Skeletal muscle cell (primary cell): ENCODE results near the gene NUDT22.
"Not testable (repeated sequence)": the region's sequence is repeated elsewhere in the genome, so short reads cannot be mapped to it uniquely, and the experiment has no call there.

Experiments
- DNase-seq: peaks from one replicate; pipeline ENCODE4 v3.0.0-alpha.2; 2010; ENCODE audit warnings: low read depth
- H3K4me3 ChIP-seq: 2 replicates; pipeline ENCODE4 v1.5.1; 2011; ENCODE audit warnings: low read depth, mild to moderate bottlenecking, control low read depth, low read length, moderate library complexity

Gene NUDT22

GRCh38 chr11:64238999-64239398, 12.9 kb downstream of the NUDT22 start:
- H3K4me3 ChIP-seq: no peak overlapping the region
- no peak for DNase-seq

- peak overlapping the region; percentile 84 for H3K4me3 ChIP-seq
- no peak for DNase-seq
Measured at GRCh38 chr11:64239662-64240434, 13.8 kb downstream of the NUDT22 start.

GRCh38 chr11:64240435-64241240, 14.6 kb downstream of the NUDT22 start, which contains the start of gene FKBP2:
Gene FKBP2 (plus strand): TSS chr11:64241095. CDS start chr11:64242388, 1,293 bp downstream.
- H3K4me3 ChIP-seq: peak within 1 kb of the TSS; percentile 84
- DNase-seq: peak; percentile 89

DNA sequence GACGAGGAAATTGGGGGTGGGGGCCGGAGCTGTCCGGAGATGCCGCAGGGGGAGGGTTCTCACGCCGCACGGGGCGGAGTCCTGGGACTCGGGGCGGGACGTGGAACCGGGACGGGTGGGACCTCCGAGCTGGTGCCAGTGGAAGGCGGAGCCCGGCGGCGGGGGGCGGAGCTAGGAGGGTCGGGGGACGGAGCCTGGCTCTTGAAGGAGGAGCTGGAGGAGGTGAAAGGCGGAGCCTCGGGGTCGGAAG, 15.1 kb downstream of the NUDT22 start:
- peak overlapping the region; percentile 84 for H3K4me3 ChIP-seq
- peak; percentile 95 for DNase-seq

DNA sequence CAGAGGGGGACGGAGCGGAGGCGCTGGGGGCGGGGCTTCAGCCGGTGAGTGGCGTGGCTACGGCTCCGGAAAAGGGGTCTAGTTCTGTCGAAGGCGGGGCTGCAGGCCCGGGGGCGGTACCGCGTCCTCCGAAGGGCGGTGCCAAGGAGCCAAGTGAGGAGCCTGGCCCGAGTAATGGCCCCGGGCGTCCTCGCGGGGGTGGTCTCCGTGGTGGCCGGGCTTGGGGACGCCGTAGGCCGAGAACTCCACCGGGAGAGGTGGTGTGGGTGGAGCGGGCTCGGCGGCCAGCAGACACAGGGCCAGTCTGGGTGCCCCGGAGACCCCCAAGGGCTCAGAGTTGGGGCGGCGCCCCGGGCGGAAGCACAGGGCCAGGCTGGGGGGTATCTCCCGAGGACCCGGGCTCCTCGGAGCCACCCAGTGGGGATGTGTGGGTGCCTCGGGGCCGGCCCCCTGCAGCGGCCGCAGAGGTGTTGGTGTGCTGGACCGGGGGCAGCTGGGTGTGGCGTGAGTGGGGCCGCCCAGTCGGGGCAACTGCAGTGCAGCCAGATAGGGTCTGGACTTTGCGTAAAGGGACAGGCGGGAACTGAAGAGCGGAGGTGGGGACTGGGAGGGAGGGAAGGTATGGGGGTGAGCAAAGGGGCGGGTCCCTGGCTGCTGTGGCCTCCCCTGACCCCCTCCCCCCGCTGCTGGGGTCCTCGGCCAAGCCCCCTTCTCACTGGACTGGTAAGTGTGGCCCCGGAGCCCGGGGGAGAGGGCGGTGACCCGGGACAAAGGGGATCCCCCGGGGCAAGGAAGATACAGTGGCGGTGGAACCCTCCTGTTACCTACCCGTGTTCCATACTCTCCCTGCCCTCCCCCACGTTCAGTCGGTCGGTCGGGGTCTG, 15.7 kb downstream of the NUDT22 start:
- peak overlapping the region; percentile 84 for H3K4me3 ChIP-seq
- DNase-seq: no peak

- H3K4me3 ChIP-seq: peak overlapping the region; percentile 84
- no peak for DNase-seq
Measured at GRCh38 chr11:64243236-64243854, 17.3 kb downstream of the NUDT22 start.

DNA sequence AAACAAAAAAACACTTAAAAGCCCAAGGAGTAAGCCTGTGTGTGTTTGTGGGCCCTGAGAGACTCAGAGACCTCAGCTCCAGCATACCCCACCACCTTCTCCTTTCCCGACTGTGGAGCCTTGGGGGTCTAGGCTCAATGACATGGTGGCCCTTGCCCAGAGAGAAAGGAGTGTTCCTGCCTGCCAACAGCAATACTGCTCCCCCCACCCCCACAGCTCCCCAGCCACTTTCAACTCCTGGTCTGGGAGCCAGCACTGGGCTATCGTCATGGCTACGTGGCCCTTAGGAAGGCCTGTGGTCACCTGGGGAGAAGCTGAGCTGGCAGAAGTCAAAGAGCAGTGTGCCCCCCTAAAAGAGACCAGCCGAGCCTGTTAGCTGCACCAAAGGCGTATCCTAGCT, 18.0 kb downstream of the NUDT22 start:
- no peak for DNase-seq
- H3K4me3 ChIP-seq: peak overlapping the region; percentile 7

- H3K4me3 ChIP-seq: peak overlapping the region; percentile 91
Measured at GRCh38 chr11:64244966-64245365, 18.9 kb downstream of the NUDT22 start.

GRCh38 chr11:64245401-64245796, 19.3 kb downstream of the NUDT22 start:
- DNase-seq: no peak
- peak overlapping the region; percentile 91 for H3K4me3 ChIP-seq

More at GRCh38 chr11:64244966-64245365, 18.9 kb downstream of the NUDT22 start:
- DNase-seq: no peak

DNA sequence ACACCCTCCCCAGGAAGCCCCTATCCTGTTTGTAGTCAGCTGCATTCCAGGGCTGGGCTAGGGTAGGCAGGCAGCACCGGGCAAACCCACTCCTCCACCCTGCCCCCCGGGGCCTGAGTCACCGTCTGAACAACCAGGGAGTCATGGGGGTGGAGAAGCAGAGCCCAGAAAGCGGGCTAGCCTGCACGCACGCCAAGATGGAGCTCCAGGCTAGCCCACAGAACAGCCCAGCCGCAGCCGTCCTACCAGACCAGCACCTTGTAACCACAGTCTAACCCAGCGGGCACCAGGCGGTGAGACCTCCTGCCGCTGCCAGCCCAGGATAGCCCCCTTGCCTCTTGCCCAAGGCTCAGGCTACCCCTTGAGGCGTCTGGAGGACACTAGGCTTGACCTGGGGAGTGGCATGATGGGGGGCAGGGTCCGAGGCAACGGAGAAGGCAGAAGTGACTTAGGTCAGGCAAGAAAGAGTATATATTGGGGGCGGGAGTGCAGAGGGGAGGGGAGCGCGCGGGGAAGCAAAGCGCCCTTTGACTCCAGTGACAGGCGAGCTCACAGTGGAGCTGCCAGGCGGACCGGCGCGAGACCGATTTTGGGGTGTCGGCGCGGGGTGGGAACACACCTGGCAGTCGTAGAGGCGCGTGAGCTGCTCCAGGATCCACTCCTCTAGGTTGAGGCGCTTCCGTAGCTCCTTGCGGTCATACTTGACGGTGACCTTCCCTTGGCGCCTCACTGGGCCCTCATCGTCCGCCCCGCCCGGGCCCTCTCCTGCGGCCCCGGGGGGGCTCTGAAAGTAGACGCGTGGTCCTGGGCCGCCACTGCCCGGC, 19.9 kb downstream of the NUDT22 start:
- DNase-seq: peak; percentile 81
- peak overlapping the region; percentile 91 for H3K4me3 ChIP-seq

GRCh38 chr11:64246621-64246870, 20.5 kb downstream of the NUDT22 start:
- DNase-seq: not testable (repeated sequence)
- H3K4me3 ChIP-seq: peak overlapping the region; percentile 91

- peak; percentile 51 for DNase-seq
- peak within 1 kb of the TSS; percentile 91 for H3K4me3 ChIP-seq
Measured at GRCh38 chr11:64246871-64247728, 21.0 kb downstream of the NUDT22 start, which contains the start of gene PPP1R14B. Gene PPP1R14B (minus strand): TSS chr11:64246943. CDS start chr11:64246673, 270 bp downstream.

- DNase-seq: no peak
- H3K4me3 ChIP-seq: peak overlapping the region; percentile 72
Measured at GRCh38 chr11:64247729-64248531, 21.9 kb downstream of the NUDT22 start.

DNA sequence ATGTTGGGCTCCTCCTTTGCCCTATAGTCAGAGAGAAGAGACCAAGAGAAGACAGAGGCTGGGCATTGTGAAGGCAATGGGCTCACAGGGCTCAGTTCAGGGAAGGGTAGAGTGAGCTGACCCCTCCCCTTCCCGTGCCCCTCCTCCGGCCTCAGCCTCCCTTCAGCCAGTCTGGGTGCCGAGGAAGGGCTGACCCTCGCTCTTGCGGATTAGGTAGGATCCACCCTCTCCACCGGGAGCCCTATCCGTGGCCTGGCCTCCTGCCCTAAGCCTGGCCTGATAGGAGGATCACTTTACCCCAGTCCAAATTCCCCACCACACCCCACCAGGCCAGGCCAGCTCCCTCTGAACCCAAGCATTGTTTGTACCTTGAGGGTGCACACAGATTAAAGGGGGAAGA, 22.5 kb downstream of the NUDT22 start:
- H3K4me3 ChIP-seq: no peak overlapping the region
- DNase-seq: no peak

DNA sequence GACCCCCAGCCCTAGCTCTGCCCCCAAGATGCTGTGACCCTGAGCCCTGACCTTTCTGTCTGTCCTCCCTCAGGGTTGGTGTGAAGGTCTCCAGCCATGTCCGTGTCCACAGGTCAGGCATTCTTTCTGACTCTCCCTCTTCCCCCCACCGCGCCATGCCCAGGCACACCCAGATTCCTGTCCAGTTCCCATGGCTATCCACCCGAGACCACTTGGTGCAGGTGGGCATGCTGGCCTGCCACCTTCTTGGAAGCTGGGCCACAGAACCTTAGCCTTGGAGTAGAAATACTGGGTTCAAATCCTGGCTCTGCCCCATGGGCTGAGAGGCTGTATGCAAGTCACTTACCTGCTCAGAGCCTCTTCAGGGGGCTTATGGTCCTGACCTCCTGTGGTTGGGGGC, 23.0 kb downstream of the NUDT22 start:
- no peak overlapping the region for H3K4me3 ChIP-seq

DNA sequence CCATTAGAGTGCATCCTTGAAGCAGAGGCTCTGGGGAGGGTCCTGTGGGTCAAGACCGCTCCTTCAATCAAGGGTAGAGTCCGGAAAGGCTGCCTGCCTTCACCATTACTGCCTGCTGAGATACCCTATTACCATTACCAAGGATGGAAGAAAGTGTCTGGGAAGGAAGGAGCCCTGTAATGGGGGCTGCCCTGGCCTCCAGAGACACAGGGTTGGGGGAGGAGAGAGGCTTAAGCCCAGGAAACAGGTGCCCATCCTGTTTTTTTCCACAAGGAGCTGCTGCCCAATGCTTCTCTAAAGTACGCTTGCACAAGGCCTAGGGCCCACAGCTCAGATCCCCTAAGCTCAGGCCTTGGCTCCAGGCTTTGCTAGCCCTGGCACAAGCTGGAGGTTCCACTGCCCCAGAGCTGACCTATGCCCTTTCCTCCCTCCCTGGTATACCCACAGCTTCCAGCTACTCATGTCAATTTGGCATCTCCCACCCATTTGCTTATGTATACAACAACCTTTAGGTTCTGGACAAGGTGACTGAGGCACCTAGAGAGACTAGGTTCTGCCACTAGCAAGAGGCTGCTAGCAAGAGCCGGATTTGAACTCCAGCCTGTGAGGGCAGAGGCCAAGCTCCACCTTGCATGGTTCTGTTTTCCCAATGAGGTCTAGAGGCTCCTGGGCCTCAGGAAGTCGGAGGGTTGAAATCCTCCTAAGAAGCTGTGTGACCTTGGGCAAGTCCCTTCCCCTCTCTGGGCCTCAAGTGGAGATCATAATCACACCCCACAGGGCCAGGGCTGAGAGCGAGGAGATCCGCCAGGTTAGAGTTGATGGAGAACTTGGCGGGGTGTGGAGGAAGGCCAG, 23.7 kb downstream of the NUDT22 start:
- DNase-seq: no peak
- H3K4me3 ChIP-seq: no peak overlapping the region

More for the DNA sequence above, 23.0 kb downstream of the NUDT22 start:
- DNase-seq: no peak
